BLaER1 treated with 17β-estradiol and CSF1 and Interleukin-3, amounts not matched to agents 10 nM and 100 nM (cell line): ENCODE measurements around the gene PPDPF.
"Not testable (repeated sequence)": the region's sequence is repeated elsewhere in the genome, so short reads cannot be mapped to it uniquely, and the experiment has no call there.

Experiments
- H3K27ac ChIP-seq, 11 experiments: shearing (Covaris generic); formaldehyde crosslinking; 2 replicates each; pipeline ENCODE4 v1.8.1; 2022
- H3K27me3 ChIP-seq, 11 experiments: shearing (Covaris generic); formaldehyde crosslinking; 2 replicates each; pipeline ENCODE4 v1.8.1; 2022
- H3K36me3 ChIP-seq, 11 experiments: shearing (Covaris generic); formaldehyde crosslinking; 2 replicates each; pipeline ENCODE4 v1.8.1; 2022
- H3K4me1 ChIP-seq, 10 experiments: shearing (Covaris generic); formaldehyde crosslinking; 2 replicates each; pipeline ENCODE4 v1.8.1; 2022
- H3K4me2 ChIP-seq, 11 experiments: shearing (Covaris generic); formaldehyde crosslinking; 2 replicates each; pipeline ENCODE4 v1.8.1; 2022
- H3K4me3 ChIP-seq, 10 experiments: shearing (Covaris generic); formaldehyde crosslinking; 2 replicates each; pipeline ENCODE4 v1.8.1; 2022
- H3K9ac ChIP-seq, 11 experiments: shearing (Covaris generic); formaldehyde crosslinking; 2 replicates each; pipeline ENCODE4 v1.8.1; 2022
- H3K9me3 ChIP-seq, 11 experiments: shearing (Covaris generic); formaldehyde crosslinking; replicated peaks in 1 of 11; 2 replicates each; pipeline ENCODE4 v1.8.1; 2022
- H4K20me1 ChIP-seq, 11 experiments: shearing (Covaris generic); formaldehyde crosslinking; 2 replicates each; pipeline ENCODE4 v1.8.1; 2022
- Cebpa-rat ChIP-seq, 11 experiments: shearing (Covaris generic); IDR thresholded peaks; 2 replicates each; pipeline ENCODE4 v1.8.1; 2022

The PPDPF gene

DNA sequence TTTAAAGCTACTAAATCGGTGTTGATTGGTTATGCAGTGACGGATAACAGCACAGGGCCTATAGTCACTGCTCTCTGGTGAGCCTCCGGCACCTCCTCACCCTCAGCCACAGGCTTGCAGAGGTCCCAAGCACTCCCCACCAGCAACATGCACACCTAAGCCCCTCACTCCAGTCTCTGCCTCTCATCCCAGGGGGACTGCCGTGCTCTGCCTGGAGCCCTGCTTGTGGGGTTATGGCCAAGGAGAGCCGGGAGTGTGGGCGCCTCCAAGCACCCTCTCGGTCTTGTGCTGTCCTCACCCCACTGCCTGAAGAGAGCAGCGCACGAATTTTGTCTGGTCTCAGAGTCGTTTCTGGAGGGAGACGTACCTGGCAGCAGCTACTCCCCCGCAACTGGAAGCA, 14.8 kb upstream of the PPDPF start:
- H3K4me2 ChIP-seq, result no peak overlapping the region
- H3K27ac ChIP-seq, result no peak overlapping the region
- H3K9ac ChIP-seq, result no peak overlapping the region
- peaks cover 0 to 15% (median 0%) of the 10 kb centered on the region in 11 experiments; a peak in 4 of 22 replicates for H4K20me1 ChIP-seq
- no peaks in the 10 kb centered on the region for H3K36me3 ChIP-seq
- TF ChIP-seq Cebpa-rat (IDR thresholded peaks at IDR 0.05), result no peak
- H3K4me3 ChIP-seq, result no peak overlapping the region
- peaks cover 0 to 5% (median 0%) of the 10 kb centered on the region in 11 experiments; a peak in 1 of 22 replicates for H3K27me3 ChIP-seq
- H3K9me3 ChIP-seq, result peaks cover 18 to 34% (median 24%) of the 10 kb centered on the region in 11 experiments
- peaks cover under 1 to 42% (median 32%) of the 10 kb centered on the region in 10 experiments; a peak in 19 of 20 replicates for H3K4me1 ChIP-seq

DNA sequence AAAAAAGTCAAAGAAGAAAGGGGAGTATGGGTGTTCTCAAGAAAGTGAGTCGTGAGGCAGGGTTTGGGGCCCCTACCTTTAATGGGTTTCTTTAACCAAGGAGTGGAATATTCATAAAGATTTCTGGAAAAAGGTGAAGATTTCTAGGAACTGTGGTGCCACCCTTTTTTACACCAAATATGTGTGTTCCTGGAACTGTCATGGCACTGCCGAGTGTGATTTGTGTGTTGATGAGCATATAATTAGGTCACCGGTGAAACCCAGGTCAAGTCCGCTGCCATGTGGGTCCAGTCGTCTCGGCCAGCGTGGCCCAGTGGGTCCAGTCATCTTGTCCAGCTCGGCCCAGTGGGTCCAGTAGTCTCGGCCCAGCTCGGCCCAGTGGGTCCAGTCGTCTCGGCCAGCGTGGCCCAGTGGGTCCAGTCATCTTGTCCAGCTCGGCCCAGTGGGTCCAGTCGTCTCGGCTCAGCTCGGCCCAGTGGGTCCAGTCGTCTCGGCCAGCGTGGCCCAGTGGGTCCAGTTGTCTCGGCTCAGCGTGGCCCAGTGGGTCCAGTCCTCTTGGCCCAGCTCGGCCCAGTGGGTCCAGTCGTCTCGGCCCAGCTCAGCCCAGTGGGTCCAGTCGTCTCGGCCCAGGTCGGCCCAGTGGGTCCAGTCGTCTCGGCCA, 13.4 kb upstream of the PPDPF start:
- no peak for TF ChIP-seq Cebpa-rat (IDR thresholded peaks at IDR 0.05)
- no peaks in the 10 kb centered on the region for H3K36me3 ChIP-seq
- H3K27ac ChIP-seq, result no peak overlapping the region
- peaks cover 0 to 3% (median 0%) of the 10 kb centered on the region in 11 experiments; a peak in 1 of 22 replicates for H3K27me3 ChIP-seq
- peaks cover 0 to 8% (median 0%) of the 10 kb centered on the region in 11 experiments; a peak in 4 of 22 replicates for H4K20me1 ChIP-seq
- H3K4me3 ChIP-seq, result no peak overlapping the region
- H3K9ac ChIP-seq, result no peak overlapping the region
- H3K4me2 ChIP-seq, result no peak overlapping the region
- H3K4me1 ChIP-seq, result peaks cover 5 to 34% (median 25%) of the 10 kb centered on the region in 10 experiments; a peak in 19 of 20 replicates
- H3K9me3 ChIP-seq, result peaks cover 18 to 35% (median 24%) of the 10 kb centered on the region in 11 experiments

DNA sequence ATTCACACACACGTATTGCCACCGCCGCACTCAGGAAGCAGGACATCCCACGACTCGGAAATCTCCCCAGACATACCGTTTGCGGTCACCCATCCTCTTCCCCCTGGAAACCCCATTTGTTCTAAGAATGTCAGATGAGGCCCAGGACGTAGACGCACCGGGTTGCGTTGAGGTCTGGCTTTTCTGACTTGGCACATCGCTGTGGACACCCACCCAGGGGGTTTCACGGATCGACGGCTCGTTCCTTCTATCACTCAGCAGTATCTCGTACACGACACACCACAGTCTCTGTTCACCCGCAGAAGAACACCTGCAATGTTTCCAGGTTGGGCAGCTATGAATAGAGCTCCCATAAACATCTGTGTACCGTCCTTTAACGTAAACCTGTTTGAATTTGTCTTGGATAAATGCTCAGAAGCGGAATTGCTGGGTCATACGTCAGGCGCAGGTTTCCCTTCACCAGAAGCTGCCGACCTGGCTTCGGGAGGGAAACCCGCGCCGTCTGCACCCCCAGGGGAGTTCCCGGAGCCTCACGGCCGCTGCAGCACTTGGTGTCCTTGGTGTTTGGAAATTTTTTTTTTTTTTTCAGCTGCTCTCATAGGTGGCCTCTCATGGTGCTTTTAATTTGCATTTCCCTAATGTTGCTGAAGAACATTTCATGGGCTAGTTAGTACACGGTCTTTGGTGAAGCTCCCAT, 12.3 kb upstream of the PPDPF start:
- Histone ChIP-seq H3K9me3 (peaks cover 19 to 43% (median 24%) of the 10 kb centered on the region in 11 experiments), H4K20me1 (no peaks in the 10 kb centered on the region), H3K4me3 (no peak overlapping the region), H3K27ac (no peak overlapping the region), H3K9ac (no peak overlapping the region), H3K27me3 (no peaks in the 10 kb centered on the region; a peak in 1 of 22 replicates), H3K4me1 (peaks cover 5 to 24% (median 15%) of the 10 kb centered on the region in 10 experiments; a peak in 18 of 20 replicates), H3K36me3 (no peaks in the 10 kb centered on the region), H3K4me2 (peak overlapping the region in 6 of 11 experiments; percentile 4 to 36 (median 24); a peak in 5 of 22 replicates)
- TF ChIP-seq Cebpa-rat (IDR thresholded peaks at IDR 0.05), result no peak

DNA sequence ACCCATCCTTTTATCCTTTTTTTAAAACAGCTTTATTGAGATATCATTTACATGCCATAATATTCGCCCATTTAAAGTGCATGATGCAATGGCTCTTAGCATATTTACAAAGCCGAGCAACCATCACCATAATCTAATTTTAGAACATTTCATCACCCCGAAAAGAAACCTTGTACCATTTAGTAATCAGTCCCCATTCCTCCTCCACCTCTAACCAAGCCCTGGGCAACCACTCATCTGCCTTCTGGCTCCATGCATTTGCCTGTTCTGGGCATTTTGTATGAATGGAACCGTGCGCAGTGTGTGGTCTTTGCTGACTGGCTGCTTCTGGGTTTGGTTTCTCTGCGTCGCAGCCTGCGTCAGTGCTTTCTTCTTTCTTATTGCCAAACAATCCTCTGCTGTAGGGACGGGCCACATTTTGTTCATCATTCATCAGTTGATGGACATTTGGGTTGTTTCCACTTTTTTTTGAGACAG, 11.4 kb upstream of the PPDPF start:
- Histone ChIP-seq H3K36me3 (no peaks in the 10 kb centered on the region), H3K4me3 (no peak overlapping the region), H3K27me3 (no peaks in the 10 kb centered on the region; a peak in 1 of 22 replicates), H3K4me1 (peaks cover 5 to 16% (median 11%) of the 10 kb centered on the region in 10 experiments; a peak in 17 of 20 replicates), H3K9me3 (peaks cover 21 to 47% (median 32%) of the 10 kb centered on the region in 11 experiments), H3K4me2 (peak overlapping the region in 1 of 11 experiments; percentile 7; a peak in 4 of 22 replicates), H4K20me1 (no peaks in the 10 kb centered on the region), H3K9ac (no peak overlapping the region), H3K27ac (no peak overlapping the region)
- TF ChIP-seq Cebpa-rat (IDR thresholded peaks at IDR 0.05), result no peak

DNA sequence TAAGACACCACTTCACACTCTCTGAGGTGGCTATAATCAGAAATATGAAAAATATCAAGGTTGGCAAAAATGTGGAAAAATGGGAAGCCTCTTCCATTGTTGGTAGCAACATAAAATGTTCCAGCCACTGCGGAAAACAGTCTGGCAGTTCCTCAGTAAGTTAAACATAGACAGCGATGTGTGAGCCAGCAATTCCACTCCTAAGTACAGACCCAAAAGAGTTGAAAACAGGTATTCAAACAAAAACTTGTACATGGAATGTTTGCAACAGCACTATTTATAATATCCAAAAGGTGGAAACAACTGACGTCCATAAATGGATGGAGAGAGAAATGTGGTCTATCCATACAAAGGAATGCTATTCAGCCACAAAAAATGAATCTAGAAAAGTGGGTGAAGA, 7.4 kb upstream of the PPDPF start:
- H3K27ac ChIP-seq, result no peak overlapping the region
- H3K9me3 ChIP-seq, result peaks cover 3 to 30% (median 17%) of the 10 kb centered on the region in 11 experiments; a peak in 21 of 22 replicates
- no peak overlapping the region for H3K4me3 ChIP-seq
- no peaks in the 10 kb centered on the region for H3K27me3 ChIP-seq
- H3K4me2 ChIP-seq, result no peak overlapping the region
- H3K36me3 ChIP-seq, result no peaks in the 10 kb centered on the region
- no peak for TF ChIP-seq Cebpa-rat (IDR thresholded peaks at IDR 0.05)
- peaks cover 5 to 22% (median 12%) of the 10 kb centered on the region in 10 experiments; a peak in 18 of 20 replicates for H3K4me1 ChIP-seq
- peaks cover 0 to 6% (median 0%) of the 10 kb centered on the region in 11 experiments; a peak in 2 of 22 replicates for H4K20me1 ChIP-seq
- H3K9ac ChIP-seq, result no peak overlapping the region

- not testable (repeated sequence) for H3K27ac ChIP-seq, H3K4me3 ChIP-seq, H4K20me1 ChIP-seq, H3K9ac ChIP-seq, H3K27me3 ChIP-seq, H3K36me3 ChIP-seq
- H3K4me2 ChIP-seq, result 0 out of 22 replicates have a peak overlapping the region, but pooled peaks of 1 of the 11 experiments have one; percentile 2
- peaks cover 3 to 27% (median 16%) of the 10 kb centered on the region in 11 experiments; a peak in 21 of 22 replicates for H3K9me3 ChIP-seq
- peaks cover 9 to 31% (median 22%) of the 10 kb centered on the region in 10 experiments for H3K4me1 ChIP-seq
Observed at GRCh38 chr20:63514520-63514919, 6.0 kb upstream of the PPDPF start.

DNA sequence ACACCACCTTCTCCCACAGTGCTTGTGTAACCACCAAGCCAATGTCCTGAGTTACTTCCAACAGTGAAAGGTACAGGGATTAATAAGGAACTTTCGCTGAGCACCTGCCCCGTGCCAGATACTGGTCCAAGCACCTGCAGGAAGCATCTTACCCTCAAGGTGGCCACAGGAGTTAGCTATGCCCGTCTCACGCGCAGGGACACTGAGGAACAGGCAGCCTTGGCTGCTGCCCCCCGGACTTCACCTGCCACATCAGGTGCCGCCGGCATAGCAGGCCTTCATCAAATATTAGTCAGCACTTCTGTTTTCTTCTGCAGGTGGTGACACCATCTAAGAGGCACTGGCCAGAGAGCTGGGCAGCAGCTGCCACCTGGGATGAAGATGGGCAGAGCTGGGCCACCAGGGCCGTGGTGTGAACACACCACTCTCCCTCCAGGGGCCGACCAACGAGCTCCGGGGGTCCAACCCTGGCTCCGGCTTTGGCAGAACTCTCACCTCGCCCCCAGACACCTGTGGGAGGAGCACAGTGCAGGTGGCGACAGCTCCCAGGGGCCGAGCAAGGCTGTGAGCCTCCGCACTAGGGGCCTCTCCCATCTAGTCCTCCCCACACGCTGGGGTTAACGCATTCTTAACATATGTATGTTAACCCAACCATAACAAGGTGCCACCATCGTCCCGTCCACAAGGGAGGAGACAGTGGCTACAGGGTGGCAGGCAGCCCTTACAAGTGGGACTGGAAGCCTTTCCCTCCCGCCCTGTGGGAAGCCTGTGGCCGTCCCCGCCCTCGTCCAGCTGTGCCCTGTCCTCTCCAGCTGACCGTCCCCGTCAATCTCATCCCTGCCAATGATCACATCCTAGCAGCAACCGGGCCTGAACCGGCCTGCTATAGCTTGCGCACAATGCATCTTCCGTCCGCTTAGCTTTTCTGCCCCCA, 2.9 kb upstream of the PPDPF start:
- Histone ChIP-seq H3K4me2 (peak overlapping the region in 7 of 11 experiments; percentile 2 to 96 (median 86); a peak in 7 of 22 replicates), H3K4me1 (peaks cover 20 to 43% (median 34%) of the 10 kb centered on the region in 10 experiments), H3K27ac (no peak overlapping the region), H3K27me3 (no peaks in the 10 kb centered on the region; a peak in 1 of 22 replicates), H3K9ac (no peak overlapping the region), H4K20me1 (peaks cover 14 to 22% (median 16%) of the 10 kb centered on the region in 11 experiments; a peak in 21 of 22 replicates), H3K9me3 (peaks cover 3 to 22% (median 16%) of the 10 kb centered on the region in 11 experiments; a peak in 21 of 22 replicates), H3K36me3 (peaks cover 7 to 8% (median 7%) of the 10 kb centered on the region in 11 experiments; a peak in 18 of 22 replicates), H3K4me3 (no peak overlapping the region)
- TF ChIP-seq Cebpa-rat (IDR thresholded peaks at IDR 0.05), result no peak

GRCh38 chr20:63518351-63518861, 2.2 kb upstream of the PPDPF start:
- no peak overlapping the region for H3K9ac ChIP-seq
- no peak overlapping the region for H3K4me3 ChIP-seq
- H3K4me2 ChIP-seq, result peak overlapping the region in 9 of 11 experiments; percentile 76 to 99 (median 93); a peak in 15 of 22 replicates
- peaks cover 5 to 22% (median 19%) of the 10 kb centered on the region in 11 experiments; a peak in 21 of 22 replicates for H3K9me3 ChIP-seq
- TF ChIP-seq Cebpa-rat (IDR thresholded peaks at IDR 0.05), result no peak
- H3K4me1 ChIP-seq, result peaks cover 20 to 47% (median 35%) of the 10 kb centered on the region in 10 experiments
- H3K27ac ChIP-seq, result no peak overlapping the region
- H3K36me3 ChIP-seq, result peaks cover 12 to 14% (median 13%) of the 10 kb centered on the region in 11 experiments
- peaks cover 16 to 27% (median 22%) of the 10 kb centered on the region in 11 experiments; a peak in 21 of 22 replicates for H4K20me1 ChIP-seq
- no peaks in the 10 kb centered on the region; a peak in 1 of 22 replicates for H3K27me3 ChIP-seq
